ENCODE results near the gene SLC9A2.

Gene SLC9A2

GRCh38 chr2:102743259-102743658, 123.9 kb downstream of the SLC9A2 start:
- Histone ChIP-seq H3K79me1 (ENCODE audit: low read length) (no peaks in the 10 kb centered on the region), H3K56ac (ENCODE audit: low read length) (no peak overlapping the region), H3K4me1 (ENCODE audit: control insufficient read depth, low read depth, low read length) (no peaks in the 10 kb centered on the region), H3K4me2 (ENCODE audit: low read length) (no peak overlapping the region), H3K4ac (ENCODE audit: low read depth, low read length) (no peak overlapping the region), H3K36me3 (ENCODE audit: control insufficient read depth, insufficient read depth, low read length) (no peaks in the 10 kb centered on the region), H4K5ac (ENCODE audit: low read length) (no peak overlapping the region), H3K27me3 (ENCODE audit: insufficient read depth, low read length, poor library complexity) (no peaks in the 10 kb centered on the region), H3K27ac (ENCODE audit: low read depth, low read length) (no peak overlapping the region), H3K18ac (ENCODE audit: low read length) (no peak overlapping the region), H2AK5ac (ENCODE audit: low read length) (no peak overlapping the region), H2BK5ac (ENCODE audit: low read length) (no peak overlapping the region), H2BK15ac (replicated peaks; ENCODE audit: low read depth) (no peak overlapping the region), H3K9ac (ENCODE audit: low read length) (no peak overlapping the region), H4K8ac (ENCODE audit: low read depth, low read length) (no peak overlapping the region), H2BK120ac (ENCODE audit: low read depth, low read length) (no peak overlapping the region), H3K79me2 (ENCODE audit: control insufficient read depth, insufficient read depth, low read length) (no peaks in the 10 kb centered on the region), H3K23ac (ENCODE audit: low read length) (no peak overlapping the region), H3K4me3 (ENCODE audit: low read length) (no peak overlapping the region)
- DNase-seq = no peak
- no CpG with 5 or more reads among the region's 3 CpGs for WGBS (ENCODE audit: extremely low coverage, insufficient coverage, low lambda C conversion rate)

GRCh38 chr2:102748107-102748506, 128.8 kb downstream of the SLC9A2 start:
- no CpG with 5 or more reads among the region's 4 CpGs for WGBS (ENCODE audit: extremely low coverage, insufficient coverage, low lambda C conversion rate)
- Histone ChIP-seq H3K79me1 (ENCODE audit: low read length) (no peaks in the 10 kb centered on the region), H4K5ac (ENCODE audit: low read length) (no peak overlapping the region), H3K36me3 (ENCODE audit: control insufficient read depth, insufficient read depth, low read length) (no peaks in the 10 kb centered on the region), H3K4me1 (ENCODE audit: control insufficient read depth, low read depth, low read length) (no peaks in the 10 kb centered on the region), H4K8ac (ENCODE audit: low read depth, low read length) (no peak overlapping the region), H2BK120ac (ENCODE audit: low read depth, low read length) (no peak overlapping the region), H2AK5ac (ENCODE audit: low read length) (no peak overlapping the region), H3K23ac (ENCODE audit: low read length) (no peak overlapping the region), H3K27me3 (ENCODE audit: insufficient read depth, low read length, poor library complexity) (no peaks in the 10 kb centered on the region), H2BK15ac (replicated peaks; ENCODE audit: low read depth) (no peak overlapping the region), H3K79me2 (ENCODE audit: control insufficient read depth, insufficient read depth, low read length) (no peaks in the 10 kb centered on the region), H3K4me2 (ENCODE audit: low read length) (no peak overlapping the region), H3K56ac (ENCODE audit: low read length) (no peak overlapping the region), H2BK5ac (ENCODE audit: low read length) (no peak overlapping the region), H3K9ac (ENCODE audit: low read length) (no peak overlapping the region), H3K18ac (ENCODE audit: low read length) (no peak overlapping the region), H3K27ac (ENCODE audit: low read depth, low read length) (no peak overlapping the region), H3K4ac (ENCODE audit: low read depth, low read length) (no peak overlapping the region), H3K4me3 (ENCODE audit: low read length) (no peak overlapping the region)
- no peak for DNase-seq

GRCh38 chr2:102749938-102750337, 130.6 kb downstream of the SLC9A2 start:
- H2BK15ac ChIP-seq (replicated peaks; ENCODE audit: low read depth) = no peak overlapping the region
- no peak overlapping the region for H4K8ac ChIP-seq (ENCODE audit: low read depth, low read length)
- no peaks in the 10 kb centered on the region for H3K36me3 ChIP-seq (ENCODE audit: control insufficient read depth, insufficient read depth, low read length)
- no peak overlapping the region for H3K56ac ChIP-seq (ENCODE audit: low read length)
- no peak overlapping the region for H3K4ac ChIP-seq (ENCODE audit: low read depth, low read length)
- H3K4me2 ChIP-seq (ENCODE audit: low read length) = no peak overlapping the region
- no peak overlapping the region for H3K27ac ChIP-seq (ENCODE audit: low read depth, low read length)
- no peaks in the 10 kb centered on the region for H3K79me1 ChIP-seq (ENCODE audit: low read length)
- no peak overlapping the region for H3K9ac ChIP-seq (ENCODE audit: low read length)
- no peaks in the 10 kb centered on the region for H3K27me3 ChIP-seq (ENCODE audit: insufficient read depth, low read length, poor library complexity)
- no peaks in the 10 kb centered on the region for H3K79me2 ChIP-seq (ENCODE audit: control insufficient read depth, insufficient read depth, low read length)
- no peak overlapping the region for H2BK5ac ChIP-seq (ENCODE audit: low read length)
- H2AK5ac ChIP-seq (ENCODE audit: low read length) = no peak overlapping the region
- no peak for DNase-seq
- H4K5ac ChIP-seq (ENCODE audit: low read length) = no peak overlapping the region
- WGBS (ENCODE audit: extremely low coverage, insufficient coverage, low lambda C conversion rate) = no CpG with 5 or more reads among the region's 3 CpGs
- no peak overlapping the region for H2BK120ac ChIP-seq (ENCODE audit: low read depth, low read length)
- H3K23ac ChIP-seq (ENCODE audit: low read length) = no peak overlapping the region
- H3K4me1 ChIP-seq (ENCODE audit: control insufficient read depth, low read depth, low read length) = no peaks in the 10 kb centered on the region
- no peak overlapping the region for H3K18ac ChIP-seq (ENCODE audit: low read length)
- no peak overlapping the region for H3K4me3 ChIP-seq (ENCODE audit: low read length)

GRCh38 chr2:102753563-102754159, 134.3 kb downstream of the SLC9A2 start:
- no peak overlapping the region for H3K9ac ChIP-seq (ENCODE audit: low read length)
- no peaks in the 10 kb centered on the region for H3K79me2 ChIP-seq (ENCODE audit: control insufficient read depth, insufficient read depth, low read length)
- no peak overlapping the region for H3K27ac ChIP-seq (ENCODE audit: low read depth, low read length)
- no peak overlapping the region for H2AK5ac ChIP-seq (ENCODE audit: low read length)
- DNase-seq = peak; percentile 54
- no peaks in the 10 kb centered on the region for H3K36me3 ChIP-seq (ENCODE audit: control insufficient read depth, insufficient read depth, low read length)
- H3K23ac ChIP-seq (ENCODE audit: low read length) = no peak overlapping the region
- H3K79me1 ChIP-seq (ENCODE audit: low read length) = no peaks in the 10 kb centered on the region
- H3K4ac ChIP-seq (ENCODE audit: low read depth, low read length) = no peak overlapping the region
- H4K5ac ChIP-seq (ENCODE audit: low read length) = no peak overlapping the region
- H3K4me1 ChIP-seq (ENCODE audit: control insufficient read depth, low read depth, low read length) = no peaks in the 10 kb centered on the region
- no peak overlapping the region for H4K8ac ChIP-seq (ENCODE audit: low read depth, low read length)
- H3K27me3 ChIP-seq (ENCODE audit: insufficient read depth, low read length, poor library complexity) = no peaks in the 10 kb centered on the region
- H3K4me2 ChIP-seq (ENCODE audit: low read length) = no peak overlapping the region
- no peak overlapping the region for H3K18ac ChIP-seq (ENCODE audit: low read length)
- H2BK15ac ChIP-seq (replicated peaks; ENCODE audit: low read depth) = no peak overlapping the region
- no CpG with 5 or more reads among the region's 7 CpGs for WGBS (ENCODE audit: extremely low coverage, insufficient coverage, low lambda C conversion rate)
- H3K4me3 ChIP-seq (ENCODE audit: low read length) = no peak overlapping the region
- H2BK120ac ChIP-seq (ENCODE audit: low read depth, low read length) = no peak overlapping the region
- H2BK5ac ChIP-seq (ENCODE audit: low read length) = no peak overlapping the region
- no peak overlapping the region for H3K56ac ChIP-seq (ENCODE audit: low read length)

- Histone ChIP-seq H3K4ac (ENCODE audit: low read depth, low read length) (no peak overlapping the region), H3K23ac (ENCODE audit: low read length) (no peak overlapping the region), H3K56ac (ENCODE audit: low read length) (no peak overlapping the region), H3K4me1 (ENCODE audit: control insufficient read depth, low read depth, low read length) (no peaks in the 10 kb centered on the region), H3K79me1 (ENCODE audit: low read length) (no peaks in the 10 kb centered on the region), H3K36me3 (ENCODE audit: control insufficient read depth, insufficient read depth, low read length) (no peaks in the 10 kb centered on the region), H4K8ac (ENCODE audit: low read depth, low read length) (no peak overlapping the region), H3K27ac (ENCODE audit: low read depth, low read length) (no peak overlapping the region), H2AK5ac (ENCODE audit: low read length) (no peak overlapping the region), H2BK5ac (ENCODE audit: low read length) (no peak overlapping the region), H3K9ac (ENCODE audit: low read length) (no peak overlapping the region), H3K79me2 (ENCODE audit: control insufficient read depth, insufficient read depth, low read length) (no peaks in the 10 kb centered on the region), H2BK15ac (replicated peaks; ENCODE audit: low read depth) (no peak overlapping the region), H3K18ac (ENCODE audit: low read length) (no peak overlapping the region), H3K4me3 (ENCODE audit: low read length) (no peak overlapping the region), H3K4me2 (ENCODE audit: low read length) (no peak overlapping the region), H4K5ac (ENCODE audit: low read length) (no peak overlapping the region), H2BK120ac (ENCODE audit: low read depth, low read length) (no peak overlapping the region), H3K27me3 (ENCODE audit: insufficient read depth, low read length, poor library complexity) (no peaks in the 10 kb centered on the region)
- DNase-seq = no peak
- WGBS (ENCODE audit: extremely low coverage, insufficient coverage, low lambda C conversion rate) = no CpG with 5 or more reads among the region's 3 CpGs
Observed at GRCh38 chr2:102754456-102755145, 135.2 kb downstream of the SLC9A2 start.

GRCh38 chr2:102755284-102755683, 135.9 kb downstream of the SLC9A2 start:
- no peak overlapping the region for H4K8ac ChIP-seq (ENCODE audit: low read depth, low read length)
- H3K4me3 ChIP-seq (ENCODE audit: low read length) = no peak overlapping the region
- H3K9ac ChIP-seq (ENCODE audit: low read length) = no peak overlapping the region
- H3K36me3 ChIP-seq (ENCODE audit: control insufficient read depth, insufficient read depth, low read length) = no peaks in the 10 kb centered on the region
- no peaks in the 10 kb centered on the region for H3K4me1 ChIP-seq (ENCODE audit: control insufficient read depth, low read depth, low read length)
- H3K18ac ChIP-seq (ENCODE audit: low read length) = no peak overlapping the region
- no peaks in the 10 kb centered on the region for H3K27me3 ChIP-seq (ENCODE audit: insufficient read depth, low read length, poor library complexity)
- no peak overlapping the region for H4K5ac ChIP-seq (ENCODE audit: low read length)
- no peak overlapping the region for H2BK15ac ChIP-seq (replicated peaks; ENCODE audit: low read depth)
- no peak overlapping the region for H2BK5ac ChIP-seq (ENCODE audit: low read length)
- no peaks in the 10 kb centered on the region for H3K79me1 ChIP-seq (ENCODE audit: low read length)
- no CpG with 5 or more reads among the region's 4 CpGs for WGBS (ENCODE audit: extremely low coverage, insufficient coverage, low lambda C conversion rate)
- peak overlapping the region; percentile 40 for H3K56ac ChIP-seq (ENCODE audit: low read length)
- H2AK5ac ChIP-seq (ENCODE audit: low read length) = no peak overlapping the region
- no peak overlapping the region for H3K4ac ChIP-seq (ENCODE audit: low read depth, low read length)
- no peak overlapping the region for H3K27ac ChIP-seq (ENCODE audit: low read depth, low read length)
- H2BK120ac ChIP-seq (ENCODE audit: low read depth, low read length) = no peak overlapping the region
- H3K23ac ChIP-seq (ENCODE audit: low read length) = no peak overlapping the region
- H3K4me2 ChIP-seq (ENCODE audit: low read length) = no peak overlapping the region
- peak; percentile 32 for DNase-seq
- no peaks in the 10 kb centered on the region for H3K79me2 ChIP-seq (ENCODE audit: control insufficient read depth, insufficient read depth, low read length)

All from mesendoderm (in vitro differentiated cells).